ENCODE data around the gene ZNF780B.

DNA sequence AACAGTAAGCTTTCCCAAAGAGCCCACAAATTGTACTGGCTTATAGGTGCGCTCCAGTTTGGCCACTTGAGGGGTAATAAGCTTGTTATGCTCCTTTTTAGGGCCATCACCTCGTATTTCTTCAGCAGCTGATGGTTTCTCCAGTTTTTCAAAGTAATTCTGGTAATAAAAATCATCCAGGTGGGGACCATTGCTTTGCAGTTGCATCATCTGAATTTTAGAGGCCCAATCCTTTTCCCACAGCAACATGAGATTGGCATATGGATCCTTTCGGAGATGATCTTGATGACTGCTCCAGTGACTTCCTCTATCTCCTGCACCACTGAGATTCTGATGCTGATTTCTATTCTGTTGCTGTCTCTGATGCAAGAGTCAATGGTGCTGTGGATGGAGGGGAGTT lies 32.1 kb downstream of the ZNF780B start:
- TF ChIP-seq POLR2AphosphoS5 (IDR thresholded peaks at IDR 0.05) (no peak), EP300 (IDR thresholded peaks at IDR 0.05; ENCODE audit: low read depth) (no peak)

Data from transverse colon (tissue), 3 donors.